GM10248 (cell line): Measurements from ENCODE around the gene ORC5.
A peak's percentile ranks its signal among the peaks of the same experiment; 100 is the strongest.

ENCODE experiments used
- CTCF ChIA-PET: fragments of 300-600 bp; sonication (Branson Sonifier 250); formaldehyde crosslinking; extraction: SDS; loops from one replicate; lab custom pipeline; 2021; ENCODE audit warnings: antibody characterized with exemption; lab: Yijun Ruan, JAX
- POLR2A ChIA-PET: fragments of 350-650 bp; sonication (Branson Sonifier 250); formaldehyde crosslinking; extraction: SDS; loops from one replicate; lab custom pipeline; 2020; ENCODE audit warnings: antibody characterized with exemption; lab: Yijun Ruan, JAX
- DNase-seq: peaks from one replicate; pipeline ENCODE4 v3.0.0; 2012; ENCODE audit errors: extremely low spot score
- TF ChIP-seq, protein P1 (sequence below): IDR thresholded peaks from 2 replicates; pipeline ENCODE4 v1.5.1; 2012; ENCODE audit warnings: mild to moderate bottlenecking, low read depth; ENCODE audit errors: extremely low read depth, missing control alignments, control extremely low read depth

ORC5 gene

GRCh38 chr7:104175361-104175984, 32.3 kb downstream of the ORC5 start:
- no peak for DNase-seq
- POLR2A ChIA-PET = no interaction called here
- CTCF ChIA-PET = interaction anchor here (0.6 to 1.1 kb wide), 4 partner anchors 11 to 708 kb away, joined by 3 to 4 read pairs (median 3); no protein-coding TSS in a partner anchor
- TF ChIP-seq, protein P1, sequence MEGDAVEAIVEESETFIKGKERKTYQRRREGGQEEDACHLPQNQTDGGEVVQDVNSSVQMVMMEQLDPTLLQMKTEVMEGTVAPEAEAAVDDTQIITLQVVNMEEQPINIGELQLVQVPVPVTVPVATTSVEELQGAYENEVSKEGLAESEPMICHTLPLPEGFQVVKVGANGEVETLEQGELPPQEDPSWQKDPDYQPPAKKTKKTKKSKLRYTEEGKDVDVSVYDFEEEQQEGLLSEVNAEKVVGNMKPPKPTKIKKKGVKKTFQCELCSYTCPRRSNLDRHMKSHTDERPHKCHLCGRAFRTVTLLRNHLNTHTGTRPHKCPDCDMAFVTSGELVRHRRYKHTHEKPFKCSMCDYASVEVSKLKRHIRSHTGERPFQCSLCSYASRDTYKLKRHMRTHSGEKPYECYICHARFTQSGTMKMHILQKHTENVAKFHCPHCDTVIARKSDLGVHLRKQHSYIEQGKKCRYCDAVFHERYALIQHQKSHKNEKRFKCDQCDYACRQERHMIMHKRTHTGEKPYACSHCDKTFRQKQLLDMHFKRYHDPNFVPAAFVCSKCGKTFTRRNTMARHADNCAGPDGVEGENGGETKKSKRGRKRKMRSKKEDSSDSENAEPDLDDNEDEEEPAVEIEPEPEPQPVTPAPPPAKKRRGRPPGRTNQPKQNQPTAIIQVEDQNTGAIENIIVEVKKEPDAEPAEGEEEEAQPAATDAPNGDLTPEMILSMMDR = no peak

DNA sequence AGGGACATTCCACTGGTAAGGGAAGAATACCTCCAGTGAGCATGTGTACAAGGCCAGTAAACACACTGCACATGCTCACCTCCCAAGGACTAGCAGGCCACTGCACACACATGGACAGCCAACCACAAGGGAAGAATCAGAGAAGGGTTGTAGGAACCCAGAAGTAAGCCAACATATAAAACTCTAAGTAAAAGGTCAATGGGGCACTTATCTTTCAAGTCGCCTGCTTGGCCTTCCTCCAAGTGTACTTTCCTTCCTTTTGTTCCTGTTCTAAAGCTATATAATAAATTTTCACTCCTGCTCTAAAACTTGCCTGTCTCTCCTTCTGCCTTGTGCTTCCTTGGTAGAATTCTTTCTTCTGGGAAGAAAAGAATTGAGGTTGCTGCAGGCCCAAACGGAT, 33.0 kb downstream of the ORC5 start:
- ChIA-PET CTCF (interaction anchor here (1.0 kb wide), 1 partner anchor 709 kb away, joined by 3 read pairs; no protein-coding TSS in a partner anchor), POLR2A (no interaction called here)
- no peak for DNase-seq
- TF ChIP-seq, protein P1 = no peak

DNA sequence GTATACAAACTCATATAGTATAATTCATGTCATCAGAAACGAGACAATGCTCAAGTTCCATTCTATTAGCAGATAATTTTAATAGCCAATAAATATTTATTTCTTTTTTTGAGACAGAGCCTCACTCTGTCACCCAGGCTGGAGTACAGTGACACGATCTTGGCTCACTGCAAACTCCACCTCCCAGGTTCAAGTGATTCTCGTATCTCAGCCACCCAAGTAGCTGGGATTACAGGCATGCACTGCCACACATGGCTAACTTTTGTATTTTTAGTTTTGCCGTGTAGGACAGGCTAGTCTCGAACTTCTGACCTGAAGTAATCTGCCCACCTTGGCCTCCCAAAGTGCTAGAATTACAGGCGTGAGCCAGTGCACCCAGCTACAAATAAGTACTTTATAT, 45.7 kb downstream of the ORC5 start:
- ChIA-PET CTCF (interaction anchor here (1.0 to 2.0 kb wide), 5 partner anchors 8 to 589 kb away, joined by 3 to 4 read pairs (median 4); no protein-coding TSS in a partner anchor), POLR2A (no interaction called here)
- TF ChIP-seq, protein P1 = no peak
- DNase-seq = no peak

GRCh38 chr7:104161244-104161643, 46.6 kb downstream of the ORC5 start:
- no peak for DNase-seq
- POLR2A ChIA-PET = no interaction called here
- TF ChIP-seq, protein P1 = no peak
- CTCF ChIA-PET = interaction anchor here (1.0 to 2.0 kb wide), 4 partner anchors 8 to 588 kb away, joined by 3 to 4 read pairs (median 4); no protein-coding TSS in a partner anchor

- POLR2A ChIA-PET = no interaction called here
- no peak for DNase-seq
- TF ChIP-seq, protein P1 = peak; percentile 13
- CTCF ChIA-PET = interaction anchor here (0.8 to 1.5 kb wide), 4 partner anchors 9 to 588 kb away, joined by 3 to 8 read pairs (median 4); no protein-coding TSS in a partner anchor
These were observed 47.4 kb downstream of the ORC5 start for GRCh38 chr7:104160375-104160774.

GRCh38 chr7:104156842-104157277, 51.0 kb downstream of the ORC5 start:
- no peak for DNase-seq
- ChIA-PET POLR2A (no interaction called here), CTCF (interaction anchor here (1.2 kb wide), 1 partner anchor 14 kb away, joined by 3 read pairs; no protein-coding TSS in a partner anchor)
- TF ChIP-seq, protein P1 = peak; percentile 58
